Uterus (tissue), 2 donors: Measurements from ENCODE around the gene TIMP3.

Source experiments
- CTCF ChIP-seq, 4 experiments: fragments of 200-600 bp in 2 of 4; fragments of 450-650 bp in 2 of 4; sonication (generic) in 2 of 4; IDR thresholded peaks; one replicate each; pipeline ENCODE4 v1.5.1; 2016 to 2019; ENCODE audit warnings: antibody characterized with exemption in 4 of 4, mild to moderate bottlenecking in 2 of 4, moderate library complexity in 1 of 4
- POLR2A ChIP-seq, 2 donors: fragments of 450-650 bp; IDR thresholded peaks; one replicate each; pipeline ENCODE4 v1.6.1; 2016; ENCODE audit warnings: antibody characterized with exemption in 2 of 2, mild to moderate bottlenecking in 1 of 2, moderate library complexity in 1 of 2

DNA sequence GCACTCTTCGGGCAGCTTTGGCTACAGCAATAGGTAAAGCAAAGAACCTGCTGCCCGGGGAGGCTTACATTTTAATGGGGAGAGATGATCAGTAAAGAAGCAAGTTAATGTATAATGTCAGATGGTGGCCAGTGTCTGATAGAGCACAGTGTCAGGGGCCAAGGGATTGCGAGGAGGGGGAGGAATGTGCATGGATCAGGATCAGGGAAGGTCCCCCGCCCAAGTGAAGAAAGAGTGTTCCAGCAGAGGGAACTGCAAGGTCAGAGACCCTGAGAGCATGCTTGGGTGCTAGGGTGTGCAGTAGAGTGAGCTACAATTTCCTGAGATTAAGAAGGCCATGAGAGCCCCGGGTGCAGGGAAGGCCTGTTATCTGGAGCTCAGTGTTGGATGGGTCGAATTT, 39.7 kb downstream of the TIMP3 start:
- TF ChIP-seq CTCF (IDR thresholded peaks at IDR 0.05) (no peak), POLR2A (IDR thresholded peaks at IDR 0.05) (no peak)
